Stromal cell of bone marrow (primary cell): ENCODE measurements around the gene IL17D.
"Not testable (repeated sequence)": the region's sequence is repeated elsewhere in the genome, so short reads cannot be mapped to it uniquely, and the experiment has no call there.

ENCODE experiments used
- DNase-seq: peaks from one replicate; pipeline ENCODE4 v3.0.0-alpha.2; 2012; ENCODE audit warnings: low read depth

Gene IL17D

GRCh38 chr13:20719783-20720182 is 16.3 kb downstream of the IL17D start:
- DNase-seq = no peak

GRCh38 chr13:20720499-20720898 is 17.0 kb downstream of the IL17D start:
- no peak for DNase-seq

- no peak for DNase-seq
These were observed 17.6 kb downstream of the IL17D start for GRCh38 chr13:20721058-20721453.

GRCh38 chr13:20721454-20722357 is 18.2 kb downstream of the IL17D start:
- no peak for DNase-seq

GRCh38 chr13:20727856-20728255 is 24.4 kb downstream of the IL17D start:
- no peak for DNase-seq

GRCh38 chr13:20728579-20729311 is 25.2 kb downstream of the IL17D start:
- no peak for DNase-seq

GRCh38 chr13:20729633-20730585 is 26.4 kb downstream of the IL17D start:
- no peak for DNase-seq

GRCh38 chr13:20738616-20739015 is 35.1 kb downstream of the IL17D start:
- DNase-seq = no peak

- DNase-seq = no peak
These were observed 36.5 kb downstream of the IL17D start for GRCh38 chr13:20740021-20740420.

- not testable (repeated sequence) for DNase-seq
These were observed 40.4 kb downstream of the IL17D start for GRCh38 chr13:20743830-20744404.

- DNase-seq = no peak
These were observed 45.9 kb downstream of the IL17D start for GRCh38 chr13:20749377-20749776.

- DNase-seq = no peak
These were observed 50.5 kb downstream of the IL17D start for GRCh38 chr13:20754009-20754408.

- no peak for DNase-seq
These were observed 57.4 kb downstream of the IL17D start for GRCh38 chr13:20760872-20761271.

- DNase-seq = no peak
These were observed 63.9 kb downstream of the IL17D start for GRCh38 chr13:20767309-20767943.

GRCh38 chr13:20769091-20769490 is 65.6 kb downstream of the IL17D start:
- no peak for DNase-seq

- DNase-seq = no peak
These were observed 66.3 kb downstream of the IL17D start for GRCh38 chr13:20769834-20770233.
